Coronary artery (tissue), 2 donors: Measurements from ENCODE around the gene LDLRAD4.
A peak's percentile ranks its signal among the peaks of the same experiment; 100 is the strongest.

Source experiments
- DNase-seq: peaks from one replicate; pipeline ENCODE4 v3.0.0-alpha.2; 2017; ENCODE audit warnings: low spot score
- H3K27ac ChIP-seq, 2 donors: fragments of 200-600 bp; sonication (generic); one replicate each; pipeline ENCODE4 v1.5.1; 2016 to 2019
- H3K4me3 ChIP-seq: fragments of 200-600 bp; sonication (generic); 2 replicates; pipeline ENCODE4 v1.5.1; 2016; ENCODE audit warnings: mild to moderate bottlenecking, moderate library complexity
- TF ChIP-seq, protein P1 (sequence below): fragments of 200-600 bp; sonication (generic); IDR thresholded peaks from one replicate; pipeline ENCODE4 v1.5.1; 2019; ENCODE audit warnings: antibody characterized with exemption

LDLRAD4 gene

DNA sequence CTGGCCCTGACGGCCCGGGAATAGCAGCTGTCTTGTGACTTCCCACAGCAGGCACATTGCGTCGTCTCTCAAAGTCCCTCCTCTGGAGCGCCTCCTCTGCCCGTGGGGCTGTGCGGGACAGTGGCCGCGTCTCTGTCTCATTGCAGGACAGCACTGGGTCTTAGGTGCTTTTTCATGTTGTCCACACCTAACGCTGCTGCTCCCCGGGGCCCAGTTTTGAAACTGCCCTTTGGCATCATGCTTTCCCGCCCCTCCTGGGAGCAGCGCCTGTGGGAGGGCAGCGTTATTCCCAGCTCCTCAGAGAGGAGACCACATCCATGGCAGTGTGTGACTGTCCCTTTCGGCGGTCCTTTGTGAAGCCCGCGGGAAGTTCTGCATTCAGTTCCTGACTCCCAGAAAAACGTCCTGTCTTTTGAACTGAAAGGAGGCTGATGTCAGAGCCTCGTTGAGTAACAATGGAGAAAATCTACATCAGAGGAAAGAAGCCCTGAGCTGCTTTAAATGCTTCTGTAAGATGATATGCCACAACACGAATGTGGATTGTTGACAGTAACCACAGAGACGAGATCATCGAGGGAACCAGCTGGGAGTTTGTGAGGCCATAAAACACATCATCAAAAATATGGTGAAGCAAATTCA, 281.8 kb downstream of the LDLRAD4 start:
- peak; percentile 86 for DNase-seq
- Histone ChIP-seq H3K27ac (peak overlapping the region; percentile 77 to 79), H3K4me3 (peak overlapping the region; percentile 32)
- TF ChIP-seq, protein P1, sequence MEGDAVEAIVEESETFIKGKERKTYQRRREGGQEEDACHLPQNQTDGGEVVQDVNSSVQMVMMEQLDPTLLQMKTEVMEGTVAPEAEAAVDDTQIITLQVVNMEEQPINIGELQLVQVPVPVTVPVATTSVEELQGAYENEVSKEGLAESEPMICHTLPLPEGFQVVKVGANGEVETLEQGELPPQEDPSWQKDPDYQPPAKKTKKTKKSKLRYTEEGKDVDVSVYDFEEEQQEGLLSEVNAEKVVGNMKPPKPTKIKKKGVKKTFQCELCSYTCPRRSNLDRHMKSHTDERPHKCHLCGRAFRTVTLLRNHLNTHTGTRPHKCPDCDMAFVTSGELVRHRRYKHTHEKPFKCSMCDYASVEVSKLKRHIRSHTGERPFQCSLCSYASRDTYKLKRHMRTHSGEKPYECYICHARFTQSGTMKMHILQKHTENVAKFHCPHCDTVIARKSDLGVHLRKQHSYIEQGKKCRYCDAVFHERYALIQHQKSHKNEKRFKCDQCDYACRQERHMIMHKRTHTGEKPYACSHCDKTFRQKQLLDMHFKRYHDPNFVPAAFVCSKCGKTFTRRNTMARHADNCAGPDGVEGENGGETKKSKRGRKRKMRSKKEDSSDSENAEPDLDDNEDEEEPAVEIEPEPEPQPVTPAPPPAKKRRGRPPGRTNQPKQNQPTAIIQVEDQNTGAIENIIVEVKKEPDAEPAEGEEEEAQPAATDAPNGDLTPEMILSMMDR: no peak

DNA sequence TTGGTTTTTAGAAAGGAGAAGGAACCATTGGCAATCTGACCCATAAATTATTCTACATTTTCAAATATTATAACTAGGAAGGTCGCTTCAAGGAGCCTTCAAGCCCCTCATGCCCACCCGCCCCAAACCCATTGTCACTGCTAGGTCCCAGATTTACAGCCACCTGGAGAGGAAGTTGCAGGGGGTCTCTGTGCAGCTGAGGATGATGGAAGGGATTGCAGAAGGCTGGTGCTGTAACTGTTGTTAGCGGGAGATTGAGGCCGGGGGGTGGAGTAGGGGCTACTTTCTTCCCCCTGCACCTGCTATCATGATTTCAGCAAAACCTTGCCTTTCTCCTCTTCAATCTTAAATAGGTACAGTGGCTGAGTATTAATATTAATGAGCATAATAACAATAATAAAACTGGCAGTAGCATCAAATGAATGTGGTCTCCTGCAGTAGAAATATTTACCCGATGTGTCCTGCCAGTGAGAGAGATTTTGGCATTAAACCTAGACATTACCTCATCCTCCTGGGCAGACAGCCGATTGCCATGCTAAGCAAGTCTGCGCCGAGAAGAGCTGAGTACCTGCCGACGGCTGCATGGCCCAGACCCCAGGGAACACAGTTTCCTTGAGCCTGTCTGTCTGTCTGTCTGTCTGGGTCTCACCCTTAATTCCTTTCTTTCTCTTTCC, 282.4 kb downstream of the LDLRAD4 start:
- Histone ChIP-seq H3K27ac (peak overlapping the region; percentile 77 to 79), H3K4me3 (peak overlapping the region; percentile 32)
- no peak for DNase-seq
- TF ChIP-seq, protein P1: no peak

DNA sequence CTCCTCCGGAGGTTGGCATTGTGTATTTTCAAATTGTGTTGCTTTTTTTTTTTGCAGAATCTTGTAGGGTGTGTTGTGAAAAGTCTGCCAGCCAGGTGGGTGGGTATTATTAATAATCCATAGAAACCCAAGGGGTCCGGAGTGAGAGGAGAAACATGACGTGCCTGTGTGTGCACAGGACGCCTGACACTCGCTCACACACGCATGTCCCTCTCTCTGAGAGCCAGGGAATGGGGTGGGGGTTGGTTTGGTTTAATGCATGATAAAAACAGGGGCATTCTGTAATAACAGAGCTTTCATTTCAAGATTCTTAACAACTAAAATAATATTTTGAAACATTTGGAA, 283.0 kb downstream of the LDLRAD4 start:
- Histone ChIP-seq H3K27ac (peak overlapping the region; percentile 77 to 79), H3K4me3 (peak overlapping the region; percentile 32)
- TF ChIP-seq, protein P1: no peak
- no peak for DNase-seq

DNA sequence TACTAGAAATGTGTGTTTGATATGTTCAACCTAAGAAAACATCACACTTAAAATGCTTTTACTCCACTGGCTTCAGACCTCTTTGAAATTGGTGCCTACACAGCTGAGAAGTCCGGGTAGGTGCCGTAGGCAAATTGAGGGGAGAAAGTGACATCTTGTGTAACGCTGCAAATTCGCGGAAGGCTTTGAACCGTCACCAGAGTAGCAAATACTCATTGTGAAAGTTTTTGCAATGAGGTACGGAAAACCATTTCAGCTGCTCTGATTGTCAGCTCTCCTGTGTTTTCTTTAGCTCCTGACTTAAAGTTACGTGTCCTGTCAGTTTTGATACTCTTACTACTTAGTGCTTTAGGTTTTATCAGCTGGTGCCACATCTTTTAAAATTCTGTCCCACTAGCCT, 283.3 kb downstream of the LDLRAD4 start:
- DNase-seq: no peak
- H3K27ac ChIP-seq: peak overlapping the region; percentile 77 to 79
- TF ChIP-seq, protein P1: no peak
- H3K4me3 ChIP-seq: peak overlapping the region; percentile 32

DNA sequence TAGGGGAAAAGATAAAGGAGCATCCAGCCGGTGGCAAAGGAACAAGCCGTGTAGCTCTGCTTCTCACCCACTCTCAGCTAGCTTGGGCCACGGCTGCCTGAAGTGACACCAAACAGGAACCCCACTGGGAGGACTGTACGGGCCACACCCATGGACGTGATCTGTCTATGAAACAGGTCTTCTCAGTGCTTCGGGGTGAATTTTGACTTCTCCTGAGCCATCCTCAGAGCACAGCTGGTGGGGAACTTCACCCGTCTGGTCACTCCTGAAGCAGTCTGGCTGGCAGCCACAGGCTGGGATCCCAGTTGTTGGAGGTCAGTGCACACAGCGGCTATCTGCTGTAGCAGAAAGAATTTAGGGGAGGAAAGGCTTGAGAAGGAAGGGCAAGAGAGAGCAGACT, 284.0 kb downstream of the LDLRAD4 start:
- peak overlapping the region; percentile 77 to 79 for H3K27ac ChIP-seq

DNA sequence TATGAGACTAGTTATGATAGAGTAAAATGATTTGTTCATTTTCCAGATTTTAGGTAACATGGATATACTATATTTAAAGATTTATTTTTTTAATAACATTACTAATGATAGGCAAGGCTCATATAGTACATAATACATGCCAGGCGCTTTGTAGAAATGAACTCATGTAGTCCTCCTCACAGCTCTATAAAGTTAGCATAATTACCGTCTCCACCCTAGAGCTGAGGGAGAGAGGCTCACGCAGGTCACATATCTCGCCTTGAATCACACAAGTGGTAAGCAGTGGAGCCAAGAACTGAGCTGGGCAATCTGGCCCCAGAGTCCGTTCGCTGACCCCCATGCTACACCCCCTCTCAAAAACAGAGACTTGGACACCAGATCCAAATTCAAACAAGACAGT, 285.3 kb downstream of the LDLRAD4 start:
- no peak for DNase-seq
- H3K27ac ChIP-seq: no peak overlapping the region
- TF ChIP-seq, protein P1: no peak
- no peak overlapping the region for H3K4me3 ChIP-seq

More for the DNA sequence above, 284.0 kb downstream of the LDLRAD4 start:
- TF ChIP-seq, protein P1: no peak
- no peak for DNase-seq
- peak overlapping the region; percentile 32 for H3K4me3 ChIP-seq
